Measurements from ENCODE around the gene PAN3. TPM values are rescaled to one million over a fixed set of nuclear protein-coding genes. Genes with fewer than 3 reads are reported as not detected.
A peak's percentile ranks its signal among the peaks of the same experiment; 100 is the strongest.

PAN3 gene
- total and polyA plus RNA-seq, 2 experiments from 2014 or later = 27.4 to 58.2 TPM

DNA sequence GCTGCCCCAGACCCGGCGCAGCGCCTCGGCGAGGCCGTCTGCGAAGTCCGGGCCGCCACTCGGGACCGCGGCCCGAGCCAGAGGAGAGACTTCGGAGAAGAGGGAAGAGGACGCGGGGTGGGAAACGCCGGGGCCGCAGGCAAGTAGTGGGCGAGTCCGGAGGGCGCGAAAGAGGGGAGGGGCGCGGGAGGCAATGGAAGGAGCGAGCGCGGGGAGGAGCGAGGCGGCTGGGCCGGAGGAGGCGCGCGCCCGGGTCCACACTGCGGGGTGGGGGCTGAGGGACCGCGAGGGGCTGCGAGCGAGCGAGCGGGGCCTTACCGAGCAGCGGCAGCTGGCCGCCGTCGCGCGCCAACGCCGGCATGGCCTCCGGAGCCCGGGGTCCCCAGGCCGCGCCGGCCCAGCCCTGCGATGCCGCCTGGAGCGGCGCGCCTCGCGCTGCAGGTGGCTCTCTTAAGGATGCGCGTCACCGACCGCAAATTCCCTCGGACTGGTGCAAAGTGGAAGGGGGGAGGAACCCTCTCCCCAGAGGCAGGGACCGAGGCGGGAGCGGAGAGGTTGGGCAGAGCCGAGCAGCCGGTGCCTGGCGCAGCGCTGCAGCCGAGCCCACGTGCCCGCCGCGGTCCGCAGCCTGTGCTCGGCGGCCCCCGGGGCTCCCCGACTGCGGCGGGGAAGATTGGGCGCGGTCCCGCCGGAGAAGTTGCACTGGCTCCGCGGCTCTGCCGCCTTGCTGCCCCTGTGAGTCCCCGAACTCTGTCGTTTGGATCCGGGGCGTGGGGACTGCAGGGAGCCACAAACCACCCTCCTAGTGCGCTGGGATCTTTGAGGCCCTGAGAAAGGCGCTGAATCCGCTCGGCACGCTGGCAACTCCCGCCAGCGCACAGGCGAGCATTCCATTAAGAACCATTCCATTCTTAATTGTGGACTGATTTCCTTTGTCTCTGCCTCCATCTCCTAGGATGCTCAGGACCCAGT, 37.9 kb upstream of the PAN3 start, which contains the start of gene FLT3:
TSS of gene FLT3 (minus strand) at position 427 of the 972 bp plus-strand sequence. CDS start at position 361, 66 bp downstream.
- Histone ChIP-seq H3F3A (replicated peaks; ENCODE audit: low read depth) (0 out of 2 replicates have a peak, but pooled peaks cover 3% of the 10 kb centered on the region), H3K79me2 (replicated peaks; ENCODE audit: insufficient read depth) (no peaks in the 10 kb centered on the region), H3K4me3 (peak within 1 kb of the TSS; percentile 82), H3K4me1 (ENCODE audit: insufficient read depth) (peaks cover 6% of the 10 kb centered on the region), H3K9me2 (ENCODE audit: insufficient read depth) (no peaks in the 10 kb centered on the region), H4K20me1 (replicated peaks; ENCODE audit: insufficient read depth) (no peaks in the 10 kb centered on the region), H3K4me2 (peak within 1 kb of the TSS; percentile 82), H3K27me3 (ENCODE audit: insufficient read depth) (peaks cover 64% of the 10 kb centered on the region), H3K36me3 (ENCODE audit: insufficient read depth) (no peaks in the 10 kb centered on the region), H2AFZ (peak within 1 kb of the TSS; percentile 67), H3K27ac (ENCODE audit: low read depth) (no peak within 1 kb of the TSS)
- Mint-ChIP-seq H3K27ac (no peak within 1 kb of the TSS), H3K9me3 (no peaks in the 10 kb centered on the region; the same call in 2 of the 3 replicates), H3K4me3 (peak within 1 kb of the TSS; percentile 78), H3K36me3 (ENCODE audit: low read depth) (no peaks in the 10 kb centered on the region), H3K27me3 (ENCODE audit: insufficient read depth, low read depth, poor library complexity) (peaks cover 38% of the 10 kb centered on the region), H3K4me1 (peaks cover 9% of the 10 kb centered on the region)
- peak; percentile 84 for DNase-seq (ENCODE audit: low spot score)
- ATAC-seq = peak; percentile 87
- TF ChIP-seq, protein P1, sequence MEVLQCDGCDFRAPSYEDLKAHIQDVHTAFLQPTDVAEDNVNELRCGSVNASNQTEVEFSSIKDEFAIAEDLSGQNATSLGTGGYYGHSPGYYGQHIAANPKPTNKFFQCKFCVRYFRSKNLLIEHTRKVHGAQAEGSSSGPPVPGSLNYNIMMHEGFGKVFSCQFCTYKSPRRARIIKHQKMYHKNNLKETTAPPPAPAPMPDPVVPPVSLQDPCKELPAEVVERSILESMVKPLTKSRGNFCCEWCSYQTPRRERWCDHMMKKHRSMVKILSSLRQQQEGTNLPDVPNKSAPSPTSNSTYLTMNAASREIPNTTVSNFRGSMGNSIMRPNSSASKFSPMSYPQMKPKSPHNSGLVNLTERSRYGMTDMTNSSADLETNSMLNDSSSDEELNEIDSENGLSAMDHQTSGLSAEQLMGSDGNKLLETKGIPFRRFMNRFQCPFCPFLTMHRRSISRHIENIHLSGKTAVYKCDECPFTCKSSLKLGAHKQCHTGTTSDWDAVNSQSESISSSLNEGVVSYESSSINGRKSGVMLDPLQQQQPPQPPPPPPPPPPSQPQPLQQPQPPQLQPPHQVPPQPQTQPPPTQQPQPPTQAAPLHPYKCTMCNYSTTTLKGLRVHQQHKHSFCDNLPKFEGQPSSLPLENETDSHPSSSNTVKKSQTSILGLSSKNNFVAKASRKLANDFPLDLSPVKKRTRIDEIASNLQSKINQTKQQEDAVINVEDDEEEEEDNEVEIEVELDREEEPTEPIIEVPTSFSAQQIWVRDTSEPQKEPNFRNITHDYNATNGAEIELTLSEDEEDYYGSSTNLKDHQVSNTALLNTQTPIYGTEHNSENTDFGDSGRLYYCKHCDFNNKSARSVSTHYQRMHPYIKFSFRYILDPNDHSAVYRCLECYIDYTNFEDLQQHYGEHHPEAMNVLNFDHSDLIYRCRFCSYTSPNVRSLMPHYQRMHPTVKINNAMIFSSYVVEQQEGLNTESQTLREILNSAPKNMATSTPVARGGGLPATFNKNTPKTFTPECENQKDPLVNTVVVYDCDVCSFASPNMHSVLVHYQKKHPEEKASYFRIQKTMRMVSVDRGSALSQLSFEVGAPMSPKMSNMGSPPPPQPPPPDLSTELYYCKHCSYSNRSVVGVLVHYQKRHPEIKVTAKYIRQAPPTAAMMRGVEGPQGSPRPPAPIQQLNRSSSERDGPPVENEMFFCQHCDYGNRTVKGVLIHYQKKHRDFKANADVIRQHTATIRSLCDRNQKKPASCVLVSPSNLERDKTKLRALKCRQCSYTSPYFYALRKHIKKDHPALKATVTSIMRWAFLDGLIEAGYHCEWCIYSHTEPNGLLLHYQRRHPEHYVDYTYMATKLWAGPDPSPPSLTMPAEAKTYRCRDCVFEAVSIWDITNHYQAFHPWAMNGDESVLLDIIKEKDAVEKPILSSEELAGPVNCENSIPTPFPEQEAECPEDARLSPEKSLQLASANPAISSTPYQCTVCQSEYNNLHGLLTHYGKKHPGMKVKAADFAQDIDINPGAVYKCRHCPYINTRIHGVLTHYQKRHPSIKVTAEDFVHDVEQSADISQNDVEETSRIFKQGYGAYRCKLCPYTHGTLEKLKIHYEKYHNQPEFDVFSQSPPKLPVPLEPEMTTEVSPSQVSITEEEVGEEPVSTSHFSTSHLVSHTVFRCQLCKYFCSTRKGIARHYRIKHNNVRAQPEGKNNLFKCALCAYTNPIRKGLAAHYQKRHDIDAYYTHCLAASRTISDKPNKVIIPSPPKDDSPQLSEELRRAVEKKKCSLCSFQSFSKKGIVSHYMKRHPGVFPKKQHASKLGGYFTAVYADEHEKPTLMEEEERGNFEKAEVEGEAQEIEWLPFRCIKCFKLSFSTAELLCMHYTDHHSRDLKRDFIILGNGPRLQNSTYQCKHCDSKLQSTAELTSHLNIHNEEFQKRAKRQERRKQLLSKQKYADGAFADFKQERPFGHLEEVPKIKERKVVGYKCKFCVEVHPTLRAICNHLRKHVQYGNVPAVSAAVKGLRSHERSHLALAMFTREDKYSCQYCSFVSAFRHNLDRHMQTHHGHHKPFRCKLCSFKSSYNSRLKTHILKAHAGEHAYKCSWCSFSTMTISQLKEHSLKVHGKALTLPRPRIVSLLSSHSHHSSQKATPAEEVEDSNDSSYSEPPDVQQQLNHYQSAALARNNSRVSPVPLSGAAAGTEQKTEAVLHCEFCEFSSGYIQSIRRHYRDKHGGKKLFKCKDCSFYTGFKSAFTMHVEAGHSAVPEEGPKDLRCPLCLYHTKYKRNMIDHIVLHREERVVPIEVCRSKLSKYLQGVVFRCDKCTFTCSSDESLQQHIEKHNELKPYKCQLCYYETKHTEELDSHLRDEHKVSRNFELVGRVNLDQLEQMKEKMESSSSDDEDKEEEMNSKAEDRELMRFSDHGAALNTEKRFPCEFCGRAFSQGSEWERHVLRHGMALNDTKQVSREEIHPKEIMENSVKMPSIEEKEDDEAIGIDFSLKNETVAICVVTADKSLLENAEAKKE (CRISPR knock-in tag; IDR thresholded peaks at IDR 0.05) = no peak
- TF ChIP-seq CTCF (conservative IDR thresholded peaks at IDR 0.05; ENCODE audit: low read depth in 2 of 2) = no peak
- peak; percentile 45; the same call in 1 of the 2 replicates for TF ChIP-seq CREB1 (CRISPR knock-in tag; IDR thresholded peaks at IDR 0.05; ENCODE audit: low read depth)
- no peak for TF ChIP-seq NANOG (IDR thresholded peaks at IDR 0.05; ENCODE audit: borderline replicate concordance)
- no peak for TF ChIP-seq ETS1 (IDR thresholded peaks at IDR 0.05)
- TF ChIP-seq ZNF331 (CRISPR knock-in tag; IDR thresholded peaks at IDR 0.05; ENCODE audit: low read depth) = no peak
- TF ChIP-seq, protein P2, sequence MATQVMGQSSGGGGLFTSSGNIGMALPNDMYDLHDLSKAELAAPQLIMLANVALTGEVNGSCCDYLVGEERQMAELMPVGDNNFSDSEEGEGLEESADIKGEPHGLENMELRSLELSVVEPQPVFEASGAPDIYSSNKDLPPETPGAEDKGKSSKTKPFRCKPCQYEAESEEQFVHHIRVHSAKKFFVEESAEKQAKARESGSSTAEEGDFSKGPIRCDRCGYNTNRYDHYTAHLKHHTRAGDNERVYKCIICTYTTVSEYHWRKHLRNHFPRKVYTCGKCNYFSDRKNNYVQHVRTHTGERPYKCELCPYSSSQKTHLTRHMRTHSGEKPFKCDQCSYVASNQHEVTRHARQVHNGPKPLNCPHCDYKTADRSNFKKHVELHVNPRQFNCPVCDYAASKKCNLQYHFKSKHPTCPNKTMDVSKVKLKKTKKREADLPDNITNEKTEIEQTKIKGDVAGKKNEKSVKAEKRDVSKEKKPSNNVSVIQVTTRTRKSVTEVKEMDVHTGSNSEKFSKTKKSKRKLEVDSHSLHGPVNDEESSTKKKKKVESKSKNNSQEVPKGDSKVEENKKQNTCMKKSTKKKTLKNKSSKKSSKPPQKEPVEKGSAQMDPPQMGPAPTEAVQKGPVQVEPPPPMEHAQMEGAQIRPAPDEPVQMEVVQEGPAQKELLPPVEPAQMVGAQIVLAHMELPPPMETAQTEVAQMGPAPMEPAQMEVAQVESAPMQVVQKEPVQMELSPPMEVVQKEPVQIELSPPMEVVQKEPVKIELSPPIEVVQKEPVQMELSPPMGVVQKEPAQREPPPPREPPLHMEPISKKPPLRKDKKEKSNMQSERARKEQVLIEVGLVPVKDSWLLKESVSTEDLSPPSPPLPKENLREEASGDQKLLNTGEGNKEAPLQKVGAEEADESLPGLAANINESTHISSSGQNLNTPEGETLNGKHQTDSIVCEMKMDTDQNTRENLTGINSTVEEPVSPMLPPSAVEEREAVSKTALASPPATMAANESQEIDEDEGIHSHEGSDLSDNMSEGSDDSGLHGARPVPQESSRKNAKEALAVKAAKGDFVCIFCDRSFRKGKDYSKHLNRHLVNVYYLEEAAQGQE (IDR thresholded peaks at IDR 0.05; ENCODE audit: unreplicated experiment) = no peak
- no peak for TF ChIP-seq STAT1 (IDR thresholded peaks at IDR 0.05; ENCODE audit: unreplicated experiment)
- no peak for TF ChIP-seq EZH2phosphoT487 (IDR thresholded peaks at IDR 0.05; ENCODE audit: unreplicated experiment)
- no peak for TF ChIP-seq JUNB (IDR thresholded peaks at IDR 0.05; ENCODE audit: unreplicated experiment)
- no peak for TF ChIP-seq POLR2AphosphoS5 (IDR thresholded peaks at IDR 0.05; ENCODE audit: low read depth)
- TF ChIP-seq EZH2 (IDR thresholded peaks at IDR 0.05; ENCODE audit: low read depth, unreplicated experiment) = peak; percentile 66

Data from GM23338 (cell line).